Endothelial cell of umbilical vein (primary cell): Measurements from ENCODE around the gene IGSF5.

Experiments used
- EZH2 ChIP-seq: IDR thresholded peaks from 2 replicates; pipeline ENCODE4 v1.6.1; 2012; ENCODE audit warnings: borderline replicate concordance, low read depth, mild to moderate bottlenecking, moderate library complexity, low read length, inconsistent platforms; ENCODE audit not compliant: severe bottlenecking
- FOS ChIP-seq: IDR thresholded peaks from 2 replicates; pipeline ENCODE4 v1.6.1; 2011; ENCODE audit warnings: mild to moderate bottlenecking, low read length, moderate library complexity, borderline replicate concordance; ENCODE audit not compliant: insufficient read depth
- GATA2 ChIP-seq: IDR thresholded peaks from 2 replicates; pipeline ENCODE4 v1.7.0; 2011; ENCODE audit warnings: low read depth, mild to moderate bottlenecking, moderate library complexity, mixed read lengths, low read length; ENCODE audit not compliant: insufficient read length, insufficient read depth
- JUN ChIP-seq: IDR thresholded peaks from 2 replicates; pipeline ENCODE4 v1.6.1; 2011; ENCODE audit warnings: borderline replicate concordance, low read depth; ENCODE audit not compliant: insufficient read length, insufficient read depth
- POLR2A ChIP-seq: IDR thresholded peaks from 2 replicates; pipeline ENCODE4 v1.6.1; 2012; ENCODE audit warnings: low read depth, mild to moderate bottlenecking, control low read depth, low read length
- POLR2AphosphoS5 ChIP-seq: IDR thresholded peaks from 2 replicates; pipeline ENCODE4 v1.6.1; 2012; ENCODE audit warnings: low read depth, mild to moderate bottlenecking, control low read depth, low read length, moderate library complexity; ENCODE audit not compliant: insufficient read depth
- TF ChIP-seq, protein P1 (sequence below), 2 donors: IDR thresholded peaks; 1 replicate in 1 of 2; 2 replicates in 1 of 2; pipeline ENCODE4 v1.5.1; 2011; ENCODE audit warnings: low read length in 2 of 2, mild to moderate bottlenecking in 2 of 2, moderate library complexity in 2 of 2, control low read depth in 1 of 2, inconsistent platforms in 1 of 2, low read depth in 1 of 2; ENCODE audit not compliant: insufficient read depth in 1 of 2; ENCODE audit errors: extremely low read depth in 1 of 2
- TF ChIP-seq, protein P2 (sequence below): IDR thresholded peaks from 2 replicates; pipeline ENCODE4 v1.6.1; 2011; ENCODE audit not compliant: insufficient read depth, insufficient read length

DNA sequence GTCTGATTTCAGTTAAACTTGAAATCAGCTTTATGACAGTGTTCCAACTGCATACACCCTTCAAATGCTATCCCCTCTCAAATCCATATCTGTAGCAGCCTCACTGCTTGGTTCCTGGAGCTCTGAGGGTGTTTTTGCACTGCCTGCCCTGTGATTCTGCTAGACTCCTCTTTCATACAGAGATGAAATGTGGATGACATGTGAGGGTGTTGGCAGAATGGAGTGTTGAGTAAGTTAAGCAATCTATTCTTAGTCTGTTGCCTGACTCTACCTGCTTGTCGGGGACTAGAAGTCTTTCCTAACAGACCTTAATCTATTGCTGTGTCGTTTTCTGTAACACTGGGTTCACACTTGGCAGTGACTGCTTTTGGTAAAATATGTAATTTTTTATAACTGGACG, 9.8 kb downstream of the IGSF5 start:
- TF ChIP-seq POLR2A (no peak), JUN (no peak), POLR2AphosphoS5 (no peak), GATA2 (no peak), EZH2 (no peak), FOS (no peak)
- TF ChIP-seq, protein P1, sequence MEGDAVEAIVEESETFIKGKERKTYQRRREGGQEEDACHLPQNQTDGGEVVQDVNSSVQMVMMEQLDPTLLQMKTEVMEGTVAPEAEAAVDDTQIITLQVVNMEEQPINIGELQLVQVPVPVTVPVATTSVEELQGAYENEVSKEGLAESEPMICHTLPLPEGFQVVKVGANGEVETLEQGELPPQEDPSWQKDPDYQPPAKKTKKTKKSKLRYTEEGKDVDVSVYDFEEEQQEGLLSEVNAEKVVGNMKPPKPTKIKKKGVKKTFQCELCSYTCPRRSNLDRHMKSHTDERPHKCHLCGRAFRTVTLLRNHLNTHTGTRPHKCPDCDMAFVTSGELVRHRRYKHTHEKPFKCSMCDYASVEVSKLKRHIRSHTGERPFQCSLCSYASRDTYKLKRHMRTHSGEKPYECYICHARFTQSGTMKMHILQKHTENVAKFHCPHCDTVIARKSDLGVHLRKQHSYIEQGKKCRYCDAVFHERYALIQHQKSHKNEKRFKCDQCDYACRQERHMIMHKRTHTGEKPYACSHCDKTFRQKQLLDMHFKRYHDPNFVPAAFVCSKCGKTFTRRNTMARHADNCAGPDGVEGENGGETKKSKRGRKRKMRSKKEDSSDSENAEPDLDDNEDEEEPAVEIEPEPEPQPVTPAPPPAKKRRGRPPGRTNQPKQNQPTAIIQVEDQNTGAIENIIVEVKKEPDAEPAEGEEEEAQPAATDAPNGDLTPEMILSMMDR (IDR thresholded peaks at IDR 0.05; ENCODE audit: extremely low read depth in 1 of 2, insufficient read depth in 1 of 2, low read depth in 1 of 2, low read length in 2 of 2), result no peak
- TF ChIP-seq, protein P2, sequence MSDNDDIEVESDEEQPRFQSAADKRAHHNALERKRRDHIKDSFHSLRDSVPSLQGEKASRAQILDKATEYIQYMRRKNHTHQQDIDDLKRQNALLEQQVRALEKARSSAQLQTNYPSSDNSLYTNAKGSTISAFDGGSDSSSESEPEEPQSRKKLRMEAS, result no peak
